BJ (cell line): ENCODE results near the gene MLLT10. TPM values are rescaled to one million over a fixed set of nuclear protein-coding genes. Genes with fewer than 3 reads are reported as not detected.

Experiments
- CTCF ChIA-PET: fragments of 350-600 bp; formaldehyde crosslinking; extraction: SDS; loops from one replicate; lab custom pipeline; 2021; ENCODE audit warnings: antibody characterized with exemption, inconsistent platforms; lab: Yijun Ruan, JAX
- POLR2A ChIA-PET: fragments of 300-600 bp; sonication (Branson Sonifier 250); formaldehyde crosslinking; extraction: SDS; loops from one replicate; lab custom pipeline; 2021; ENCODE audit warnings: antibody characterized with exemption; lab: Charles Lee
- DNase-seq: peaks from one replicate; pipeline ENCODE4 v3.0.0-alpha.2; 2011; ENCODE audit warnings: low read depth
- H3K27me3 ChIP-seq: 2 replicates; pipeline ENCODE4 v1.6.0; 2011; ENCODE audit warnings: low read length; ENCODE audit not compliant: control insufficient read depth, insufficient read depth
- H3K36me3 ChIP-seq: 2 replicates; pipeline ENCODE4 v1.5.1; 2011; ENCODE audit warnings: low read length; ENCODE audit not compliant: control insufficient read depth, insufficient read depth
- H3K4me3 ChIP-seq: 2 replicates; pipeline ENCODE4 v1.5.1; 2011; ENCODE audit warnings: low read depth, mild to moderate bottlenecking, control low read depth, low read length
- polyA plus RNA-seq: library from polyadenylated mRNA; depleted of rRNA; stranded (reverse); fragments of >200 nt; gene quantifications from 2 replicates; pipeline ENCODE4 v1.2.3, GENCODE V29; 2011
- TF ChIP-seq, protein P1 (sequence below): IDR thresholded peaks from 2 replicates; pipeline ENCODE4 v1.5.1; 2011; ENCODE audit warnings: low read depth, mild to moderate bottlenecking, control low read depth, inconsistent platforms, low read length, moderate library complexity; ENCODE audit not compliant: insufficient read depth

Gene MLLT10
- polyA plus RNA-seq, 1 experiment = 30.2 TPM

DNA sequence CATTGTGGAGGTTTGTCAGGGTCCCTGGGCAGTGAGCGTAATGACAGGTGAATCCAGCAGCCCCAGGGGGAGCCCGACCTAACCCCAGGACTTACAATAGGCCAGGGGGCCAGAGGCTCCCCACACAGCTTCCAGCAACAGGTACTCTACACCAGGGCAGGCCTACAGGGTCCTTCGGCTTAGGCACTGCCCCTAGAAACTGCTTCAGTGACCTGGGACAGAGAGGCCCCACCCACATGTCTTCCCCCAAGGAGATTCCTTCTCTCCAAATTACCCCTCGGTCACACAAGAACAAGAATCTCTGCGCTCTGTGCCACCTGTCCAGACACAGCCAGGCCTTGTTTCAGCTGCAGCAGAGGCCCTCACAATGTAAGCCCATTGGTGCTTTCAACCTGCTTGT, 32.9 kb upstream of the MLLT10 start:
- Histone ChIP-seq H3K36me3 (no peaks in the 10 kb centered on the region), H3K4me3 (no peak overlapping the region), H3K27me3 (no peaks in the 10 kb centered on the region; the same call in 1 of the 2 replicates)
- CTCF ChIA-PET = interaction anchor here (1.0 kb wide), 1 partner anchor 231 kb away, joined by 5 read pairs; no protein-coding TSS in a partner anchor
- TF ChIP-seq, protein P1, sequence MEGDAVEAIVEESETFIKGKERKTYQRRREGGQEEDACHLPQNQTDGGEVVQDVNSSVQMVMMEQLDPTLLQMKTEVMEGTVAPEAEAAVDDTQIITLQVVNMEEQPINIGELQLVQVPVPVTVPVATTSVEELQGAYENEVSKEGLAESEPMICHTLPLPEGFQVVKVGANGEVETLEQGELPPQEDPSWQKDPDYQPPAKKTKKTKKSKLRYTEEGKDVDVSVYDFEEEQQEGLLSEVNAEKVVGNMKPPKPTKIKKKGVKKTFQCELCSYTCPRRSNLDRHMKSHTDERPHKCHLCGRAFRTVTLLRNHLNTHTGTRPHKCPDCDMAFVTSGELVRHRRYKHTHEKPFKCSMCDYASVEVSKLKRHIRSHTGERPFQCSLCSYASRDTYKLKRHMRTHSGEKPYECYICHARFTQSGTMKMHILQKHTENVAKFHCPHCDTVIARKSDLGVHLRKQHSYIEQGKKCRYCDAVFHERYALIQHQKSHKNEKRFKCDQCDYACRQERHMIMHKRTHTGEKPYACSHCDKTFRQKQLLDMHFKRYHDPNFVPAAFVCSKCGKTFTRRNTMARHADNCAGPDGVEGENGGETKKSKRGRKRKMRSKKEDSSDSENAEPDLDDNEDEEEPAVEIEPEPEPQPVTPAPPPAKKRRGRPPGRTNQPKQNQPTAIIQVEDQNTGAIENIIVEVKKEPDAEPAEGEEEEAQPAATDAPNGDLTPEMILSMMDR = no peak
- POLR2A ChIA-PET = no interaction called here
- no peak for DNase-seq

DNA sequence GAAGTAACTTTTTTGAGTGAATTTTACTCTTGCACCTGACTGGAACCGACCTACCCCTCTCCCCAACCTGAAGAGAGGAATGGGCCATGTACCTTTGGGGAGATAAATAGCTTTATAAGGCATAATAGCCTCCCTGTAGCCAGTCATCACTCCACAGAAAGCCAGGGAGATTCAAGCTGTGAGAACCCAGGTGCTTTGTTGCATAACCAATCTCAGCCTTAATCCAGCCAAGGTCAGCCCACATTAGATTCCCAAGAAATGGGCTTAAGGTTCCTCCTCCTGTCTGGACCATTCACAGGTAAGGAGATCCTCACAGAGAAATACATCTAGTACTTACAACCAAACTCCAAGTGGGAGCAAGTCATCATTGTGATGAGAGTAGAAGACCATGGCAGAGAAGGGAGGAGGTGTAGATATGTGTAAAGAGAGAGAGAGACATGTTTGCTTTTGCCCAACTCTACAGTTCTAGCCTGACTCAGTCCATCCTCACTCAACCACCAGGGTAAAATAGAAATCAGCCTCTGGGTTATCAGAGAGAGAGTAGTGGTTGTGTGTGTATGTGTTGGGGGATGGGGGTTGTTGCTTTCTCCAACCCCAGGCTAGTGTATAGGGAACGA, 32.2 kb upstream of the MLLT10 start:
- CTCF ChIA-PET = no interaction called here
- Histone ChIP-seq H3K27me3 (no peaks in the 10 kb centered on the region; the same call in 1 of the 2 replicates), H3K36me3 (no peaks in the 10 kb centered on the region), H3K4me3 (no peak overlapping the region)
- DNase-seq = no peak
- POLR2A ChIA-PET = no interaction called here
- TF ChIP-seq, protein P1 = no peak

DNA sequence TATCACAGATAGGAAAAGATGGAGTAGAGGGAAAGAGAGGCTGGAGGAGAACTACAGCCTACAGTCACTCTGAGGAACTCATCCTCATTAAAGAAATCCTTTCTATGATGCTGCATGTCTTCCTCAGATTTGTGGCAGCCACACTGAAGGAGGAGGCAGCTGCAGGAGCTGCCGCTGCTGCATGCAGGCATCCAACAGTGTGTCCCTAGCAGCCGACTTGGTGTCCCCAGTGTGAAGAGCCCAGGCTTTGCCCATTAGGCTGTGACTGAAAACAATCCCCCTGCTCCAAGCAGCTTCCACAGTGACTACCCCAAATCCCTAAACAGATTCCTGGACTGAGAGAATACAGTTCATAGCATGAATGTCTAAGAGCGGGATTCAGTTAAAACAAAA, 31.7 kb upstream of the MLLT10 start:
- DNase-seq = no peak
- Histone ChIP-seq H3K4me3 (no peak overlapping the region), H3K36me3 (no peaks in the 10 kb centered on the region), H3K27me3 (no peaks in the 10 kb centered on the region; the same call in 1 of the 2 replicates)
- ChIA-PET CTCF (interaction anchor here (1.5 kb wide), 1 partner anchor 229 kb away, joined by 3 read pairs; no protein-coding TSS in a partner anchor), POLR2A (no interaction called here)
- TF ChIP-seq, protein P1 = no peak

DNA sequence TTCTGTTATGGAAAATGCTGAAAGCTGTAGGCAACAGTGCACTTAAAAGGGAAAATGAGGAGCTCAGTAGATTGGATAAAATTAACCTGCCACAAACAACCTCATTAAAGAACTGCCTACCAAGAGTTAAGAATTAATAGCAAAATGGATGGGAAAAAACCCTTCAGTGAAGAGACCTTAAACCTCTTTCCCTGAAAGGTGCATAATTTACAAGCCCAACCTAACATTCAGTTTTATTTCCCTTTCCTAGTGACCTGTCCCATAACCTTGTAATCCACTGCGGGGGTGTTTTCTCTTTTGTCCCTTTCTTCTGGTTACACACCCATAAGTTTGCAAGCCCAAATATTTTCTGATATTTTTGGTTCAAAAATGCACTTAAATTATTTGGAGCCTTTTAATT, 30.5 kb upstream of the MLLT10 start:
- TF ChIP-seq, protein P1 = no peak
- POLR2A ChIA-PET = no interaction called here
- no peaks in the 10 kb centered on the region for H3K27me3 ChIP-seq

DNA sequence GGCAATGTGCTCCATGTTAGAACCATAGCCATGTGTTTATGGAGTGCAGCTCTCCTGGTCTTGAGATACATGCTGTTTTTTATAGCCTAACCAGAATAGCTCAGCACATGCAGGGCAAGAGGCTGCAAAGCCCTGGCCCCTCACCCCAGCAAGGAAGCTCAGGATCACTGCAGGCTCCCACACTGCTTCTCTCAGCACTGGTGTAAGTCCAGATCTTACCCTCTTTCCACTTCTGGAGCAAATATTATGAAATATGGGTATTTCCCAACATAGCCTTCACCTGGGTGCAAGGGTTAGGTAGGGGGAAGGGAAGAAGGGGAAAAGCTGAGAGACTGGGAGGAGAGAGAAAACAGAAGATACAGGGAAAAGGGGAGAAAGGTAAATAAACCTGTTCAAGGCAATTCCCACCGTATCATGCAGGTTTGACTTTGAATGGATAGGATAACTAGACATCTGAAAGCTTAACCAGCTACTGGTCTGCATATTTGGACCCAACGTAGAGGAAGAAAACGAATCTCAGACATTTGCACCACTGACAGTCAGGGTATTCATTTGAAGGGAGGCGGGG, 28.2 kb upstream of the MLLT10 start:
- TF ChIP-seq, protein P1 = no peak

More for the DNA sequence above, 30.5 kb upstream of the MLLT10 start:
- no peak for DNase-seq
- H3K4me3 ChIP-seq = no peak overlapping the region
- CTCF ChIA-PET = interaction anchor here (1.5 kb wide), 1 partner anchor 228 kb away, joined by 3 read pairs; no protein-coding TSS in a partner anchor
- no peaks in the 10 kb centered on the region for H3K36me3 ChIP-seq

More for the DNA sequence above, 28.2 kb upstream of the MLLT10 start:
- Histone ChIP-seq H3K27me3 (no peaks in the 10 kb centered on the region), H3K36me3 (no peaks in the 10 kb centered on the region), H3K4me3 (no peak overlapping the region)
- DNase-seq = no peak
- ChIA-PET CTCF (interaction anchor here (0.7 to 1.1 kb wide), 2 partner anchors 9 to 10 kb away, joined by 3 to 8 read pairs; no protein-coding TSS in a partner anchor), POLR2A (no interaction called here)
